Measurements from ENCODE around the gene LRRC25. TPM values are rescaled to one million over a fixed set of nuclear protein-coding genes. Genes with fewer than 3 reads are reported as not detected.

Gene LRRC25
- total and polyA plus RNA-seq, 4 experiments from 2014 or later, result 0.07 to 0.91 (median 0.73) TPM; not detected in 1

GRCh38 chr19:18443406-18443805, 46.0 kb upstream of the LRRC25 start:
- POLR2A ChIA-PET (ENCODE audit: partially characterized antibody), result interaction anchor here (0.6 kb wide), 1 partner anchor 14 kb away, joined by 3 read pairs; no protein-coding TSS in a partner anchor
- peak overlapping the region in 2 of 7 donors; percentile 47 to 92 for H3K27ac Mint-ChIP-seq
- peaks cover 20% of the 10 kb centered on the region for H3K4me1 ChIP-seq (ENCODE audit: insufficient read depth, low read length)
- no peaks in the 10 kb centered on the region for H3K9me3 ChIP-seq (ENCODE audit: control insufficient read depth in 1 of 2, low read length in 2 of 2)
- H3K4me1 Mint-ChIP-seq, result peaks cover 16 to 50% (median 27%) of the 10 kb centered on the region in 4 donors
- no peak overlapping the region for H3K4me3 Mint-ChIP-seq
- H3K4me3 ChIP-seq (ENCODE audit: low read length in 2 of 2), result no peak overlapping the region
- no peak for DNase-seq
- CTCF ChIA-PET (ENCODE audit: partially characterized antibody), result interaction anchor here (1.2 to 1.3 kb wide), 2 partner anchors 10 to 18 kb away, joined by 3 to 4 read pairs; no protein-coding TSS in a partner anchor
- intact Hi-C loops (cut with micrococcal nuclease), result no loop called here
- H3K36me3 ChIP-seq (ENCODE audit: insufficient read depth, low read length), result peaks cover 37% of the 10 kb centered on the region
- peaks cover 0 to 5% (median 2%) of the 10 kb centered on the region in 8 donors for H3K9me3 Mint-ChIP-seq
- no peak overlapping the region for H3K27ac ChIP-seq (ENCODE audit: low read depth, low read length)
- H3K27me3 Mint-ChIP-seq, result no peaks in the 10 kb centered on the region
- no peaks in the 10 kb centered on the region for H3K27me3 ChIP-seq (ENCODE audit: insufficient read depth, low read length)
- H3K36me3 Mint-ChIP-seq, result peaks cover 10 to 38% of the 10 kb centered on the region in 2 donors

- Mint-ChIP-seq H3K36me3 (peaks cover 6 to 34% of the 10 kb centered on the region in 2 donors), H3K27ac (peak overlapping the region in 5 of 7 donors; percentile 19 to 97 (median 88)), H3K4me1 (peaks cover 16 to 46% (median 27%) of the 10 kb centered on the region in 4 donors), H3K4me3 (peak overlapping the region in 2 of 8 donors; percentile 57 to 72), H3K9me3 (peaks cover 0 to 5% (median 2%) of the 10 kb centered on the region in 8 donors), H3K27me3 (no peaks in the 10 kb centered on the region)
- DNase-seq, result no peak
- CTCF ChIA-PET (ENCODE audit: partially characterized antibody), result interaction anchor here (0.6 to 1.3 kb wide), 4 partner anchors 10 to 701 kb away, joined by 3 to 4 read pairs (median 3); partner anchors contain the start of gene SSBP4
- POLR2A ChIA-PET (ENCODE audit: partially characterized antibody), result interaction anchor here (0.6 kb wide), 1 partner anchor 15 kb away, joined by 3 read pairs; no protein-coding TSS in a partner anchor
- intact Hi-C loops (cut with micrococcal nuclease), result no loop called here
- no peaks in the 10 kb centered on the region for H3K27me3 ChIP-seq (ENCODE audit: insufficient read depth, low read length)
- H3K4me3 ChIP-seq (ENCODE audit: low read length in 2 of 2), result no peak overlapping the region
- peaks cover 20% of the 10 kb centered on the region for H3K4me1 ChIP-seq (ENCODE audit: insufficient read depth, low read length)
- no peak overlapping the region for H3K27ac ChIP-seq (ENCODE audit: low read depth, low read length)
- no peaks in the 10 kb centered on the region for H3K9me3 ChIP-seq (ENCODE audit: control insufficient read depth in 1 of 2, low read length in 2 of 2)
- peaks cover 32% of the 10 kb centered on the region for H3K36me3 ChIP-seq (ENCODE audit: insufficient read depth, low read length)
Observed at GRCh38 chr19:18442941-18443340, 45.5 kb upstream of the LRRC25 start.

- intact Hi-C loops (cut with micrococcal nuclease), result loop anchor here (2.0 kb wide), 1 partner anchor 23 kb away; the partner anchor contains the start of gene SSBP4
Observed at GRCh38 chr19:18441804-18442788, 44.7 kb upstream of the LRRC25 start.

GRCh38 chr19:18440936-18441803, 43.7 kb upstream of the LRRC25 start:
- no peaks in the 10 kb centered on the region for H3K9me3 ChIP-seq (ENCODE audit: control insufficient read depth in 1 of 2, low read length in 2 of 2)
- peaks cover 0 to 5% (median 2%) of the 10 kb centered on the region in 8 donors for H3K9me3 Mint-ChIP-seq
- intact Hi-C loops (cut with micrococcal nuclease), result loop anchor here (2.0 kb wide), 1 partner anchor 22 kb away; the partner anchor contains the start of gene SSBP4
- H3K36me3 ChIP-seq (ENCODE audit: insufficient read depth, low read length), result peaks cover 25% of the 10 kb centered on the region
- no peaks in the 10 kb centered on the region for H3K27me3 ChIP-seq (ENCODE audit: insufficient read depth, low read length)
- peaks cover 28% of the 10 kb centered on the region for H3K4me1 ChIP-seq (ENCODE audit: insufficient read depth, low read length)
- peak in 1 of 5 donors; percentile 52 for DNase-seq
- CTCF ChIA-PET (ENCODE audit: partially characterized antibody), result interaction anchor here (0.8 to 2.8 kb wide), 7 partner anchors 12 to 406 kb away, joined by 3 to 16 read pairs (median 3); no protein-coding TSS in a partner anchor
- peak overlapping the region; percentile 48 to 93 (median 87) for H3K27ac Mint-ChIP-seq
- peaks cover 6 to 22% of the 10 kb centered on the region in 2 donors for H3K36me3 Mint-ChIP-seq
- H3K27me3 Mint-ChIP-seq, result no peaks in the 10 kb centered on the region
- POLR2A ChIA-PET (ENCODE audit: partially characterized antibody), result interaction anchor here (0.9 to 14.5 kb wide), 8 partner anchors 7 to 391 kb away, joined by 3 to 238 read pairs (median 4); partner anchors contain the start of genes SSBP4 and UPF1
- H3K27ac ChIP-seq (ENCODE audit: low read depth, low read length), result no peak overlapping the region
- H3K4me1 Mint-ChIP-seq, result peaks cover 18 to 54% (median 30%) of the 10 kb centered on the region in 4 donors
- H3K4me3 ChIP-seq (ENCODE audit: low read length in 2 of 2), result no peak overlapping the region
- peak overlapping the region in 3 of 8 donors; percentile 38 to 61 (median 46) for H3K4me3 Mint-ChIP-seq

More at GRCh38 chr19:18441804-18442788, 44.7 kb upstream of the LRRC25 start:
- no peak overlapping the region for H3K4me3 ChIP-seq (ENCODE audit: low read length in 2 of 2)
- H3K9me3 ChIP-seq (ENCODE audit: control insufficient read depth in 1 of 2, low read length in 2 of 2), result no peaks in the 10 kb centered on the region
- H3K9me3 Mint-ChIP-seq, result peaks cover 0 to 5% (median 2%) of the 10 kb centered on the region in 8 donors
- ChIA-PET POLR2A (ENCODE audit: partially characterized antibody) (interaction anchor here (1.4 to 14.5 kb wide), 2 partner anchors 24 to 102 kb away, joined by 3 to 238 read pairs; partner anchors contain the start of gene SSBP4), CTCF (ENCODE audit: partially characterized antibody) (interaction anchor here (0.6 to 1.3 kb wide), 4 partner anchors 11 to 702 kb away, joined by 3 to 4 read pairs (median 3); partner anchors contain the start of gene SSBP4)
- peaks cover 20% of the 10 kb centered on the region for H3K4me1 ChIP-seq (ENCODE audit: insufficient read depth, low read length)
- peak; percentile 56 to 78 (median 63) for DNase-seq
- no peaks in the 10 kb centered on the region for H3K27me3 Mint-ChIP-seq
- peak overlapping the region in 7 of 8 donors; percentile 46 to 77 (median 72) for H3K4me3 Mint-ChIP-seq
- H3K27me3 ChIP-seq (ENCODE audit: insufficient read depth, low read length), result no peaks in the 10 kb centered on the region
- H3K36me3 Mint-ChIP-seq, result peaks cover 6 to 29% of the 10 kb centered on the region in 2 donors
- peaks cover 32% of the 10 kb centered on the region for H3K36me3 ChIP-seq (ENCODE audit: insufficient read depth, low read length)
- H3K27ac Mint-ChIP-seq, result peak overlapping the region; percentile 84 to 97 (median 90)
- peaks cover 16 to 47% (median 27%) of the 10 kb centered on the region in 4 donors for H3K4me1 Mint-ChIP-seq
- H3K27ac ChIP-seq (ENCODE audit: low read depth, low read length), result no peak overlapping the region

GRCh38 chr19:18440415-18440877, 43.0 kb upstream of the LRRC25 start:
- Mint-ChIP-seq H3K27me3 (no peaks in the 10 kb centered on the region), H3K4me1 (peaks cover 18 to 58% (median 32%) of the 10 kb centered on the region in 4 donors), H3K36me3 (peaks cover 6 to 19% of the 10 kb centered on the region in 2 donors), H3K27ac (peak overlapping the region; percentile 52 to 92 (median 75)), H3K9me3 (peaks cover 0 to 5% (median 2%) of the 10 kb centered on the region in 8 donors), H3K4me3 (peak overlapping the region in 3 of 8 donors; percentile 26 to 52 (median 44))
- no peak overlapping the region for H3K4me3 ChIP-seq (ENCODE audit: low read length in 2 of 2)
- H3K27ac ChIP-seq (ENCODE audit: low read depth, low read length), result no peak overlapping the region
- no peaks in the 10 kb centered on the region for H3K9me3 ChIP-seq (ENCODE audit: control insufficient read depth in 1 of 2, low read length in 2 of 2)
- peaks cover 18% of the 10 kb centered on the region for H3K36me3 ChIP-seq (ENCODE audit: insufficient read depth, low read length)
- ChIA-PET POLR2A (ENCODE audit: partially characterized antibody) (interaction anchor here (0.9 to 14.5 kb wide), 9 partner anchors 8 to 929 kb away, joined by 3 to 238 read pairs (median 3); partner anchors contain the start of genes PGLS, SSBP4 and UPF1), CTCF (ENCODE audit: partially characterized antibody) (interaction anchor here (0.8 to 2.8 kb wide), 8 partner anchors 11 to 407 kb away, joined by 3 to 16 read pairs (median 3); no protein-coding TSS in a partner anchor)
- H3K27me3 ChIP-seq (ENCODE audit: insufficient read depth, low read length), result no peaks in the 10 kb centered on the region
- peak in 1 of 5 donors; percentile 59 for DNase-seq
- intact Hi-C loops (cut with micrococcal nuclease), result loop anchor here (2.0 kb wide), 1 partner anchor 22 kb away; the partner anchor contains the start of gene SSBP4
- H3K4me1 ChIP-seq (ENCODE audit: insufficient read depth, low read length), result peaks cover 28% of the 10 kb centered on the region

- no peaks in the 10 kb centered on the region for H3K27me3 Mint-ChIP-seq
- peak overlapping the region; percentile 7 to 92 (median 70) for H3K27ac Mint-ChIP-seq
- DNase-seq, result no peak
- POLR2A ChIA-PET (ENCODE audit: partially characterized antibody), result interaction anchor here (1.0 to 14.5 kb wide), 5 partner anchors 9 to 928 kb away, joined by 3 to 238 read pairs (median 8); partner anchors contain the start of genes PGLS, SSBP4 and UPF1
- H3K36me3 Mint-ChIP-seq, result peaks cover 6 to 16% of the 10 kb centered on the region in 2 donors
- CTCF ChIA-PET (ENCODE audit: partially characterized antibody), result interaction anchor here (1.0 to 2.8 kb wide), 7 partner anchors 11 to 407 kb away, joined by 3 to 16 read pairs (median 4); no protein-coding TSS in a partner anchor
- peak overlapping the region in 4 of 8 donors; percentile 21 to 63 (median 52) for H3K4me3 Mint-ChIP-seq
- Histone ChIP-seq H3K27ac (ENCODE audit: low read depth, low read length) (no peak overlapping the region), H3K36me3 (ENCODE audit: insufficient read depth, low read length) (peaks cover 16% of the 10 kb centered on the region), H3K4me1 (ENCODE audit: insufficient read depth, low read length) (peaks cover 28% of the 10 kb centered on the region), H3K27me3 (ENCODE audit: insufficient read depth, low read length) (no peaks in the 10 kb centered on the region), H3K4me3 (ENCODE audit: low read length in 2 of 2) (no peak overlapping the region), H3K9me3 (ENCODE audit: control insufficient read depth in 1 of 2, low read length in 2 of 2) (no peaks in the 10 kb centered on the region)
- intact Hi-C loops (cut with micrococcal nuclease), result loop anchor here (2.0 kb wide), 1 partner anchor 21 kb away; the partner anchor contains the start of gene SSBP4
- H3K9me3 Mint-ChIP-seq, result peaks cover 0 to 5% (median 2%) of the 10 kb centered on the region in 8 donors
- H3K4me1 Mint-ChIP-seq, result peaks cover 18 to 58% (median 32%) of the 10 kb centered on the region in 4 donors
Observed at GRCh38 chr19:18439910-18440237, 42.5 kb upstream of the LRRC25 start.
